ENCODE measurements around the gene LIPE.

Gene LIPE

DNA sequence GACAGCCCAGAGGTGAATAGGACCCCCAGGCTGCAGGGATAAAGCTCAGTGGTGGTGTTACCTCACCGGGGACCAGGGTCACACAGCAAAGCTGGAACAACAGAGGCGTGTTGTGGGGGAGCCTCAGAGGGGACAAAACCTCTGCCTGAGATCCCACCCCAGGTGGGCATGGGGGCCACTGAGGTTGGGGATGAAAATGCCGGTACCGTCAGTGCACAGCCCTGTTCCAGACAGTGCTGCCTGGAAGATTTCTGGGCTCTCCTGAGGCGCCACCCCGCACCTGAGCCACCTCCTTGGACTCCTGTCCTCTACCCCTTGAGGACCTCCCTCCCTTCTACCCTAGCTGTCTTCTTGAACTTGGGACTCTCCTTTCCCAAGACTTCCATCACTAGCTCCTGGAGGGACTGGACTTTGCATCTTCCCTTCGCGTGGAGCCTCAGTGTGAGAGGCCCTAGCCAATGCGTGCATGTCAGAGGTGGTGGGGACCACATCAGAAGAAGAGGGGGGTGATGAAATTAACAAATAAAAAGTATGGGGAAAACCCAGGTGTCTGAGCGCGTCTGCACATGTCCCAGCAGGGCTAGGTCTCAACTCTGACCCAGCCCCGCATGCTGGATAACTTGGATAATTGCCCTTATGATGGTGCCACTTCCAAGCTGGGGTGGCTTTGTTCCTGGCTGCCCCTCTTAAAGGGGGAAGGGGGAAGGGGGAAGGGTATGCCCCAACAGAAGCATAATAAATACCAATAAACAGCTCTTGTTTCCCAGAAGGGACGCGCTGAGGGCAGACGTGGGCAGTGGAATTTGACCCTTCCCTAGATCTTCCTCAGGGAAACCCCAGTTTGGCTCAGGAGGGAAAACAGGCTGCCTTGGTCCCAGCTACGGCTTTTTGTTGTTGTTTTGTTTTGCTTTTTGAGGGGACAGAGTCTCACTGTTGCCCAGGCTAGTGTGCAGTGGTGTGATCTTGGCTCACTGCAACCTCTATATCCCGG lies 48.7 kb downstream of the LIPE start:
- DNase-seq = no peak

DNA sequence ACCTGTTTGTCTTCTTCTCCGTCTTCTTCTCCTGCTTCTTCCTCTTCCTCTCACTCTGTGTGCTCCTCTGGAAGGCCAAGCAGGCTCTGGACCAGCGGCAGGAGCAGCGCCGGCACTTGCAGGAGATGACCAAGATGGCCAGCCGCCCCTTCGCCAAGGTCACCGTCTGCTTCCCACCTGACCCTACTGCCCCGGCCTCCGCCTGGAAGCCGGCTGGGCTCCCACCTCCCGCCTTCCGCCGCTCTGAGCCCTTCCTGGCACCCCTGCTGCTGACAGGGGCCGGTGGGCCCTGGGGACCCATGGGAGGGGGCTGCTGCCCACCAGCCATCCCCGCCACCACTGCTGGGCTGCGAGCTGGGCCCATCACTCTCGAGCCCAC lies 51.0 kb downstream of the LIPE start:
- no peak for DNase-seq

DNA sequence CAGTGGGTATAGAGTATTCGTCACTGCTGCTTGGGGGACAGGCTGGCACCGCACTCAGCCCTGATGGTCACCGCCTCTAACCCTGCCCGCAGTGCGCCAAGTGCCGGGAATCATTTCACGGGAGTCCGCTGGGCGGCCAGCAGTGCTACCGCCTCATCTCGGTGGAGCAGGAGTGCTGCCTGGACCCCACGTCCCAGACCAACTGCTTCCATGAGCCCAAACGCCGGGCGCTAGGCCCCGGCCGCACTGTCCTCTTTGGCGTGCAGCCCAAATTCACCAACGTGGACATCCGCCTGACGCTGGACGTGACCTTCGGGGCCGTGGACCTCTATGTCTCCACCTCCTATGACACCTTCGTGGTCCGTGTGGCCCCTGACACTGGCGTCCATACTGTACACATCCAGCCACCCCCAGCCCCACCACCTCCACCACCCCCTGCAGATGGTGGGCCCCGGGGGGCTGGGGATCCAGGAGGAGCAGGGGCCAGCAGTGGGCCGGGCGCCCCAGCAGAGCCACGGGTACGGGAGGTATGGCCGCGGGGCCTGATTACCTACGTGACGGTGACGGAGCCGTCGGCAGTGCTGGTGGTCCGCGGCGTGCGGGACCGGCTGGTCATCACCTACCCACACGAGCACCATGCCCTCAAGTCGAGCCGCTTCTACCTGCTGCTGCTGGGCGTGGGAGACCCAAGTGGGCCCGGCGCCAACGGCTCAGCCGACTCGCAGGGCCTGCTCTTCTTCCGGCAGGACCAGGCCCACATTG lies 51.6 kb downstream of the LIPE start:
- DNase-seq = no peak

DNA sequence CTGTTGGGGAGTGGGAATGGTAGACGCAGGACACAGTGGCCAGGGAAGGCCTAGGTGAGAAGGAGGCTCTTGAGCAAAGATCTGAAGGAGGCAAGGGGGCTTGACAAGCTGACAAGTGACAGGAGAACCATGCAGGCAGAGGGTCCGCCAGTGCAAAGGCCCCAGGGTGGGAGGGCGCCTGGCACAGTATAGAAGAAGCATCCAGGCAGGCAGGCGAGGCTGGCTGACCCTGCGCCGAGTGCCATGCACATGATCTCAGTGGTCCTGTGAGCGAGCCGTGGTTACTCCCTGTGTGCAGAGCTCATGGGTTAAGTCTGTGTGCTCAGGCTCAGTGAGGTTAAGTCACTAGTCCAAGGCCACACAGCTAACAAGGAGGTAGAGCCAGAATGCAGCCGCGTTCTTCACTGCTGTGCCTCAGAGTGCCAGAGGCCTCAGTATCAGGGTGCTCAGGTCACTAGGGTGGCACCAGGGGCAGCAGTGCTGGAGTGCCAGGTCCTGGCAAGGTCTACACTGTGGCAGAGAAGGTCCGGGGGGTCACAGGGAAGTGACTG lies 52.3 kb downstream of the LIPE start:
- DNase-seq = no peak

DNA sequence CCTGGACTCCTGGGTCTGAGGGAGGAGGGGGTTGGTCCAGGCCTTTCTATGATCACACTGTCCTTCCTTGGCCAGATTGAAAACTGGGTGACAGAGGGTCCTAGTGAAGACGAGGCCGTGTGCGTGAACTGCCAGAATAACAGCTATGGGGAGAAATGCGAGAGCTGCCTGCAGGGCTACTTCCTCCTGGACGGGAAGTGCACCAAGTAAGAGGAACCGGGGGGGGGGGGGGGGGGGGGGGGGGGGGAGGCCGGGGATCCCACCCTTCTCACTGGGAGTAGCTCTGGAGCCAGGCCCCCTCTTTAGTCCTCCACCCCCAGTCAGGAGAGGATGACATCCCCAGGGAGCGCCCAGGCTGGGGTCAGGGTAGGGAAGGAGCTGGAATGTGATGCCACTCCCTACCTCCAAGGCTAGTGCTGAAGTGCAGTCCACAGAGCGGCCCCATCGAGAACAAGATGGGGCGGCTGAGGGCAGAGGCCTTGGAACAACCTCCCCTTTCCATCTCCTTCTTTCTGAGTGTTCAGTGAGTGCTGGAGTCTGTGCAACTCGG lies 56.5 kb downstream of the LIPE start:
- no peak for DNase-seq

DNA sequence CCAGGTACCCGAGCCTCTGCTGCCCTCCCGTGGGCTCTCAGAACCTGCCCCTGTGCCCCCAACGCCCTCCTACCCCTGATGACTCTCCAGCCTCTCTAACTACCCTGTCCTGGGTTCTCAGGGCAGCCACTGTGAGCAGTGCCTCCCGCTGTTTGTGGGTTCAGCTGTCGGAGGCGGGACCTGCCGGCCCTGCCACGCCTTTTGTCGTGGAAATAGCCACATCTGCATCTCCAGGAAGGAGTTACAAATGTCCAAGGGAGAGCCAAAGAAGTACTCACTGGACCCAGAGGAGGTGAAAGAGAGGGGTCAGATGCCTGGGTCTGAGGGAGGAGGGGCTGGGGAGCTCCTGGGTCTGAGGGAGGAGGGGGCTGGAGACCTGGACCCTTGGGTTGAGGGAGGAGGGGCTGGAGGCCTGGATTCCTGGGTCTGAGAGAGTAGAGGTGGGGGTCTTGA lies 57.1 kb downstream of the LIPE start:
- no peak for DNase-seq

DNA sequence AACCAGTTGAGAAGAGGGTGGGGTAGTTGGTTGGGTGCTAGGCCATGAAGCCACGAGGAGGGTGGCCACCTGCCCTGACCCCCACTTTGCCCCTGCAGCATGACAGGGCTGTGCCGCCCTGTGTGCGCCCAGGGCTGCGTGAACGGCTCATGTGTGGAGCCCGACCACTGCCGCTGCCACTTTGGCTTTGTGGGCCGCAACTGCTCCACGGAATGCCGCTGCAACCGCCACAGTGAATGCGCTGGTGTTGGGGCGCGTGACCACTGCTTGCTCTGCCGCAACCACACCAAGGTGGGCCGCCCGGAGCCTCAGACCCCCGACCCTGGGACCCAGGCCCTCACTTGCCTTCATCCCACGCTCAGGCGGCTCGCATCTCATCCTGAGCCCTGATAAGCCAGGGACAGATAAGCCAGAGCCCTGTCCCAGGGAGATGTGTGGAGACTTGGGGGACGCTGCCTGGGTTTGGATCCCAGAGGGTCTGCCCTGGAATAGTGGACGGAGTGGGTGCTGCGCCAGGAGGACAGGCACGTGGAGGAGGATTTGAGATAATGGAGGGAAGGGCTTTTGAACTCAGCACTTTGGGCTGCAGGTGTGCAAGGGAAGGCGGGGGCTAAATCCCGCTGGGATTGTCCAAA lies 57.6 kb downstream of the LIPE start:
- no peak for DNase-seq

DNA sequence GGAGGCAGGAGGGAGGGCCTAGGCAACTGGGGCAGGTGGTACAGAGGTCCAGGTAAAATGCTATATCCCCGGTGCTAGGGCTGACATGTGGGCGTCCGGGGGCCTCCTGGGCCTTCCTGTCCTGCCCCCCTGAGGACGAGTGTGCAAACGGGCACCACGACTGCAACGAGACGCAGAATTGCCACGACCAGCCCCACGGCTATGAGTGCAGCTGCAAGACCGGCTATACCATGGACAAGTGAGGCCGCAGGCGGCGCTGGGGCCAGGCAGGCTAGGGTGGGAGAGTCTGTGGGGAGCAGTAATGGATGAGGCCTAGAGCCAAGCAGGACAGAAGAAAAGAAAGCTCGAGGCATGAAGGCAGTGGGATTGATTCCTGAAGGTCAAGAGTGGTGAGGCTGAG lies 58.4 kb downstream of the LIPE start:
- no peak for DNase-seq

DNA sequence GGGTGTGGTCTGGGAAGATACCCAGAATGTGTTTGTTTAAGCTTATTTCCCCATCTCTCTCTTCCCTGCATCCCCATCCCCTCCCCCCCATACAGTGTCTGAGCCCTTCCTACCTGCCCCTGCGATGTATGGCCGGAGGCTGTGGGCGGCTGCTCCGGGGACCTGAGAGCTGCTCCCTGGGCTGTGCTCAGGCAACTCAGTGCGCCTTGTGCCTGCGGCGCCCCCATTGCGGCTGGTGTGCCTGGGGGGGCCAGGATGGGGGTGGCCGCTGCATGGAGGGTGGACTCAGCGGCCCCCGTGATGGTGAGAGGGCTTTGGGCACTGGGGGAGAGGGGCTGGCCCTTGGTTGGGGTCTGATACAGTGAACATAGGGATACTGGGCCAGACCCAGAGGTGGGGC lies 58.8 kb downstream of the LIPE start:
- DNase-seq = no peak

DNA sequence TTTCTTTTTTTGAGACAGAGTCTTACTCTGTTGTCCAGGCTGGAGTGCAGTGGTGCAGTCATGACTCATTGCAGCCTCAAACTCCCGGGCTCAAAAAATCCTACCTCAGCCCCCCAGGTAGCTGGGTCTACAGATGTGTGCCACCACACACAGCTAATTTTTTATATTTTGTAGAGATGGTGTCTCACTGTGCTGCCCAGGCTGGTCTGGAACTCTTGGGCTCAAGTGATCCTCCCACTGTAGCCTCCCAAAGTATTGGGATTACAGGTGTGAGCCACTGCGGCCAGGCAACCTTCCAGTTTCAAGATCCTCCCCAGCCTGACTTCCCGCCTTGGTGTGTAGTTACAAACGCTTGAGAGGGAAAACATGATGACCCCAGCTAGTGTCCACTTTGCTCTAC lies 59.3 kb downstream of the LIPE start:
- DNase-seq = no peak

DNA sequence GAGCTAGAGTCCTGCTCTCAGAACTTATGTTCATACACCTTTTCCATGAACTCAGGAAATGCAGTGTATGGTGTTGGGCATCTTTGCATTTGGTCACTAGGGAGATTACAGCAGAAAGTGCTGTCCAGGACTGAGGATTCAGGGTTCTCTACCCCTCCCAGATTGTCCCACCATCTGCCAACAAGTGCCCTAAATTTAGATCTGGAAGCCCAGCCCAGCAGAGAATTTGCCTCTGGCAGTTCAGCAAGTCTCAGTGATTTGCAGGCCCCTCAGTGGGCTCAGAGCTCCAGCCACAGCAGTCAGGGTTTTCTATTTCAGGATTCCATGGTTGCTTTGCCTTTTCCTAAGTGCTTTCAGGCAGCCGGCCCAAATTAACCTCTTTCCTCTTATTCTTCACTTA lies 60.5 kb downstream of the LIPE start:
- DNase-seq = no peak

DNA sequence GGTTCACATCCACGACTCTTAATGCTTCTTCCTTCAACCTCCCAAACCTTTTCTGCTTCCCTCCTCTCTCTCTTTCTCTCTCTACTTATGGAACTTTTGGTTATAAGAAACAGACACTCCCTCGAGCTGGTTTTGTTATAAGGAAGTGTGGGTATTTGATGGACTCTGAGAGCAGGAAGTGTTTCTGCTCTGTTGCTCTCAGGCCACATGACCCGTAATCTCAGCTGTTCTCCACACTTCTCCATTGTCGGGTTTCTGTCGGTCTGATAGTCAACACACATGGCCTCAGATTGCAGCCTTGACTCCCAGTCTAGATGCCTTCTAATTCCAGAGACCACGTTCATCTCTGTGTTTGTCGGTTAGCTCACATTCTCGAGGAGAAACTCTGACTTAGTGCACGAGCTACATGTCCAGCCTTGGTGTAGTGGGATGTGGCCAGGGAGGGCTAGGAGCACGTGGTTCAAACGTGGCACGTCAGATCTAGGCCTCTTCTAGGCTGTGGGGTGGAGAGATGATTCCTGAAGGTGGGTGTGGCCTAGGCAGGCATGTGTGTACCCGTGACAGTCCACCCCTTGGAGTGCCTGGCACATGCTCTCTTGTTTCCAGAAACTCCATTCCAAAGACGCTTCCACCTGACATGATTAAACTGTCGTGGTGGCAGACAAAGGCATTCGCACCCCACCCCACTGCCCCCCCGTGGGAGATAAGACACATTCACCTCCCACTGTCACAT lies 63.4 kb downstream of the LIPE start:
- no peak for DNase-seq

DNA sequence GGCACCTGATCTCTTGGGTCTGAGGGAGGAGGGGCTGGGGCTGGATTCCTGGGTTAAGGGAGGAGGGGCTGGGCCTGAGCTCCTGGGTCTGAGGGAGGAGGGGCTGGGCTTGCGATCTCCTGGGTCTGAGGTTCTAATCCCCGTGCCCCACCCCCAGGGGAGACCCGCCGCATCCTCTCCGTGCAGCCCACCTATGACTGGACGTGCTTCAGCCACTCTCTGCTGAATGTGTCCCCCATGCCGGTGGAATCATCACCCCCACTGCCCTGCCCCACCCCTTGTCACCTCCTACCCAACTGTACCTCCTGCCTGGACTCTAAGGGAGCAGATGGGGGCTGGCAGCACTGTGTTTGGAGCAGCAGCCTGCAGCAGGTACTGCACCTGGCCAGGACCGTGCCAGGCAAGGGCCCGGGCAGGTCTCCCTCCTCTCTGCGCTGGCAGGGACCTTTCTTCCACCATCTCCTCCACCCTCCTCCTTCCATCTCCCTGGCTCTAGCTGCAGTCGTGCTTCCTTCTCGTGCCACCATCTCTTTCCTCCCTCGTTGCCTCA lies 64.2 kb downstream of the LIPE start:
- DNase-seq = no peak

DNA sequence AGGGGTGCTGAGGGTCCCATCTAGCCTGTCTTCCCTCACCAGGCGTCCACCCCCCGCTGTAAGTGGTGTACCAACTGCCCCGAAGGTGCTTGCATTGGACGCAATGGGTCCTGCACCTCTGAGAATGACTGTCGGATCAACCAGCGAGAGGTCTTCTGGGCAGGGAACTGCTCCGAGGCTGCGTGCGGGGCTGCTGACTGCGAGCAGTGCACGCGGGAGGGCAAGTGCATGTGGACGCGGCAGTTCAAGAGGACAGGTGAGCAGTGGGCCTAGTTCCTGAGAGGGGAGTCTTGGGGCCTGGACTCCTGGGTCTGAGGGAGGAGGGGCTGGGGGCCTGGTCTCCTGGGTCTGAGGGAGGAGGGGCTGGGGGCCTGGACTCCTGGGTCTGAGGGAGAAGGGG lies 64.8 kb downstream of the LIPE start:
- no peak for DNase-seq

DNA sequence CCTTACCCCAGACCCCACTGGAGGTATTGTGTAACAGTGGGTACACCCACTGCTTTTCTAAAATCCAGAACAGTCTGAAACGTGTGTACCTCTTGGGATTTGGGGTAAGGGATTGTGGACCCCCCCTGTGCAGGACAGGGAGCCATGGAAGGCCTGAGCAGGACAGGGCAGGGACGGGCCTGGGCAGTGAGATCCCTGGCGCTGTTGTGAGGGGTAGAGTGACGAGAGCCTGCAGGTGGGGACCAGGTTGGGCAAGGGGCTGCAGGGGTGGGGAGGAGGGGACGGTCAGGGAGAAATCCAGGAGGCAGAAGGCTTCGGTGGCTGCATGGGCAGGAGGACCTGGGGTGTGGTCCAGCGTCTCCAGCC lies 65.7 kb downstream of the LIPE start:
- DNase-seq = no peak

DNA sequence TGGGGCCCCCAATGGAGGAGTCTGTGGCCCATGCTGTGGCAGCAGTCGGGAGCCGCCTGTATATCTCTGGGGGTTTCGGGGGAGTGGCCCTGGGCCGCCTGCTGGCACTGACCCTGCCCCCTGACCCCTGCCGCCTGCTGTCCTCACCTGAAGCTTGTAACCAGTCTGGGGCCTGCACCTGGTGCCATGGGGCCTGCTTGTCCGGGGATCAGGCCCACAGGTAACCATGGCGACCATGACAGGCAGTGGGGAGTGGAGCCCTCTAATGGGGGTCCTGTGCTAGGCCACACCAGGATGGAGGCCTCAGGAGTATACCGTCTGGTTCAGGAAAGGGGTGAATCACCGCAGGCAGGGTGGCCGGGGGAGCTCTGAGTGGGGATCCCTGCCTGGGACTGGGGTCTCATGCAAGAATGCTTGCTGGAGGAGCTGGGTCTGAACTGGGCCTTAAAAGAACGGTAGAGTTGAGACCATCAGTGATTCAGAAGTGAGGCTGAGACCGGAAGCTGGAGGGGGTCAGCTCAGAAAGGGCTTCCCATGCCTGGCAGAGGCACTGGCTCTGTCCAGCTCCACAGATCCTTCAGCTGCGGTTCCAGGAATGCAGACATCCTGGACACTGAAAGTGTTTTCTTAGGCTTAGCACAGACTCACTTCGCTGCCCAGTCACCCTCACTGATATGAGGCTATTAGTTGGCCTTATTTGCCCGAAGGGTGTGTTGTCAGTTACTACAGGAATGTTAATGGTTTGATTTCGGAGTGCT lies 66.2 kb downstream of the LIPE start:
- no peak for DNase-seq

DNA sequence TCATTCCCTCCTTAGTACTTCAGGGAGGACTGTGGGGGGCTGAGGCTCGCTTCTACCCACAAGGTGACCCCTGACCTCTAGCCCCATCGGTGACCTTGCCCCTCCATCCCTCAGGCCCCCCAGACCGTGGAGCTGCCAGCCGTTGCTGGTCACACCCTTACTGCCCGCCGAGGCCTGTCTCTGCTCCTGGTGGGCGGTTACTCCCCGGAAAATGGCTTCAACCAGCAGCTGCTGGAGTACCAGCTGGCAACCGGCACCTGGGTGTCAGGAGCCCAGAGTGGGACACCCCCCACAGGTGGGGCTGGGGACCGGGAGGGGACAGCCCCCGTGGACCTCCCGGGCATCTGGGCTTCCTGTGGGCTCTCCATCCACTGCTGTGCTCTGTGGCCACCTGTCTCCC lies 69.9 kb downstream of the LIPE start:
- DNase-seq = no peak

DNA sequence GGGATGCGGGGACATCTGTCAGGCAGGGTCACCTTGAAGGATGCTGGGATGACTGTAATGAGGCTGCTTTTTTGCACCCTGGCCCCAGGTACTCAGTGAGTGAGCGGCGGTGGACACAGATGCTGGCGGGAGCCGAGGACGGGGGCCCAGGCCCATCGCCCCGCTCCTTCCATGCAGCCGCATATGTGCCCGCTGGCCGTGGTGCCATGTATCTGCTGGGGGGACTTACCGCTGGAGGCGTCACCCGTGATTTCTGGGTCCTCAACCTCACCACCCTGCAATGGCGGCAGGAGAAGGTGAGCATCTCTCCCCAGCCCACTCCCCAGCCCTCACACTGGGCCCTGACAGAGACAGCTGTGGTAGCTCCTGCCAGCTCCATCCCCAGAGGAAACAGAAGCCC lies 70.5 kb downstream of the LIPE start:
- DNase-seq = no peak

DNA sequence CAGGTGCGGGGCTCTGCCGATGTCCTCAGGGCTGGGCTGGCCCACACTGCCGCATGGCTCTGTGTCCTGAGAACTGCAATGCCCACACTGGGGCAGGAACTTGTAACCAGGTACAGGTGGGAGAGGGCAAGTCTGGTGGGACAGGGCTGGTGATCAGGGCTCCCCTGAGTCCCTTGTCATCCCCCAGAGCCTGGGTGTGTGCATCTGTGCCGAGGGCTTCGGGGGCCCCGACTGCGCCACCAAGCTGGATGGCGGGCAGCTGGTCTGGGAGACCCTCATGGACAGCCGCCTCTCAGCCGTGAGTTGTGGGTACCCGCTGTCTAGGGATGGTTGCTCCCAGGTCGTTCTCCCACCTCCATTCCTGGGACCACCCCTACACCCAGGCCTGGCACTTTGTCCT lies 71.3 kb downstream of the LIPE start:
- DNase-seq = no peak

DNA sequence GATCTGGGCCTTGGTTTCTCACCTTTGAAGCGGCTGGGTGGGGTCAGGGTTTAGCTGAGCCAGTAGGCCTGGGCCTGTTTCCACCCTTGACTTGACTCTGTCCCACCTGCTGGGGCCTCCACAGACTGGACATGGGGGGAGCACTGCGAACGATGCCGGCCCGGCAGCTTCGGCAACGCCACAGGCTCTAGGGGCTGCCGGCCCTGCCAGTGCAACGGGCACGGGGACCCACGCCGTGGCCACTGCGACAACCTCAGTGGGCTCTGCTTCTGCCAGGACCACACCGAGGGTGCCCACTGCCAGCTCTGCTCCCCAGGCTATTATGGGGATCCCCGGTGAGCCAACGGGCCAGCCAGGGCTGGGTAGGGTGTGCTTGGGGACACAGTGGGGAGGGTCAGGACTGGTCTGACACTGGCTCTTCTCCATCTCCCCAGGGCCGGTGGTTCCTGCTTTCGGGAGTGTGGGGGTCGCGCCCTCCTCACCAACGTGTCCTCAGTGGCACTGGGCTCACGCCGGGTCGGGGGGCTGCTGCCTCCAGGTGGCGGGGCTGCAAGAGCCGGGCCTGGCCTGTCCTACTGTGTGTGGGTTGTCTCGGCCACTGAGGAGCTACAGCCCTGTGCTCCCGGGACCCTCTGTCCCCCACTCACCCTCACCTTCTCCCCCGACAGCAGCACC lies 73.7 kb downstream of the LIPE start:
- DNase-seq = no peak

All from Kasumi-1 (cell line).